H1 (cell line): ENCODE measurements around the gene PDE4D. TPM values are rescaled to one million over a fixed set of nuclear protein-coding genes. Genes with fewer than 3 reads are reported as not detected.

Experiments used
- CTCF ChIA-PET: fragments of 300-600 bp; sonication (Branson Sonifier 250); formaldehyde crosslinking; loops from one replicate; lab custom pipeline; 2021; ENCODE audit not compliant: partially characterized antibody; lab: Charles Lee
- POLR2A ChIA-PET: fragments of 300-600 bp; sonication (Branson Sonifier 250); formaldehyde crosslinking; loops from one replicate; lab custom pipeline; 2021; ENCODE audit warnings: inconsistent platforms; ENCODE audit not compliant: partially characterized antibody; lab: Charles Lee
- DNase-seq, 2 experiments: peaks; one replicate each; pipeline versions ENCODE4 v3.0.0 to v3.0.0-alpha.2; 2010 to 2022; ENCODE audit warnings: low spot score in 2 of 2, low read depth in 1 of 2, mixed read lengths in 1 of 2
- FAIRE-seq: peaks from 2 replicates; lab custom pipeline; 2011; peaks lifted over from hg19 to GRCh38; lab: Jason Lieb, UNC
- H2AFZ ChIP-seq: 2 replicates; pipeline ENCODE4 v1.8.1; 2012; ENCODE audit warnings: low read length, inconsistent platforms
- H2AK5ac ChIP-seq: 2 replicates; pipeline ENCODE4 v1.6.1; 2013; ENCODE audit warnings: low read depth, low read length
- H2BK120ac ChIP-seq: replicated peaks from 2 replicates; pipeline ENCODE3; 2013; ENCODE audit warnings: low read depth, low read length, inconsistent platforms
- H2BK12ac ChIP-seq: 2 replicates; pipeline ENCODE4 v1.6.1; 2013; ENCODE audit warnings: low read depth, low read length
- H2BK15ac ChIP-seq: 2 replicates; pipeline ENCODE4 v1.6.1; 2013; ENCODE audit warnings: low read length
- H2BK20ac ChIP-seq: 2 replicates; pipeline ENCODE4 v1.6.1; 2013; ENCODE audit warnings: low read length
- H2BK5ac ChIP-seq: 2 replicates; pipeline ENCODE4 v1.6.1; 2013; ENCODE audit warnings: low read depth, low read length
- H3K14ac ChIP-seq: 2 replicates; pipeline ENCODE4 v1.6.1; 2013; ENCODE audit warnings: inconsistent platforms; ENCODE audit not compliant: insufficient read length
- H3K18ac ChIP-seq: 2 replicates; pipeline ENCODE4 v1.6.1; 2013; ENCODE audit warnings: low read length; ENCODE audit errors: extremely low read depth
- H3K23ac ChIP-seq: 2 replicates; pipeline ENCODE4 v1.6.1; 2013; ENCODE audit warnings: inconsistent platforms; ENCODE audit not compliant: insufficient read length
- H3K23me2 ChIP-seq: 2 replicates; pipeline ENCODE4 v1.6.1; 2013; ENCODE audit warnings: low read depth, low read length
- H3K27ac ChIP-seq: 2 replicates; pipeline ENCODE4 v1.6.1; 2011; ENCODE audit warnings: low read depth, low read length, inconsistent platforms
- H3K27me3 ChIP-seq, 4 experiments: replicated peaks in 1 of 4; 1 replicate in 1 of 4; 2 replicates in 3 of 4; pipeline versions ENCODE4 v1.6.1 to v1.8.1; 2011 to 2013; ENCODE audit warnings: low read length in 3 of 4, mild to moderate bottlenecking in 3 of 4, inconsistent platforms in 2 of 4, mixed read lengths in 2 of 4, moderate library complexity in 1 of 4; ENCODE audit not compliant: control insufficient read depth in 3 of 4, insufficient read depth in 3 of 4; ENCODE audit errors: extremely low read depth in 1 of 4
- H3K36me3 ChIP-seq, 4 experiments: 2 replicates each; pipeline versions ENCODE4 v1.6.1 to v1.8.1; 2011 to 2013; ENCODE audit warnings: mild to moderate bottlenecking in 4 of 4, low read length in 3 of 4, moderate library complexity in 2 of 4, control low read depth in 1 of 4, inconsistent platforms in 1 of 4; ENCODE audit not compliant: insufficient read depth in 4 of 4, control insufficient read depth in 2 of 4
- H3K4ac ChIP-seq: replicated peaks from 2 replicates; pipeline ENCODE3; 2013; ENCODE audit warnings: low read length, low read depth, mixed read lengths, inconsistent platforms; ENCODE audit not compliant: insufficient read length
- H3K4me1 ChIP-seq, 4 experiments: replicated peaks in 1 of 4; 1 replicate in 1 of 4; 2 replicates in 3 of 4; pipeline versions ENCODE4 v1.6.1 to v1.8.1; 2011 to 2013; ENCODE audit warnings: low read length in 3 of 4, inconsistent platforms in 2 of 4, mixed read lengths in 1 of 4; ENCODE audit not compliant: insufficient read depth in 4 of 4, control insufficient read depth in 3 of 4
- H3K4me2 ChIP-seq, 2 experiments: 2 replicates each; pipeline versions ENCODE4 v1.6.1 to v1.8.1; 2011 to 2013; ENCODE audit warnings: low read depth in 2 of 2, low read length in 2 of 2, control low read depth in 1 of 2, inconsistent platforms in 1 of 2, mild to moderate bottlenecking in 1 of 2; ENCODE audit not compliant: insufficient read depth in 1 of 2
- H3K4me3 ChIP-seq, 4 experiments: fragments of 200-600, 300-600 bp in 1 of 4; sonication (generic), shearing (Covaris generic), sonication (Bioruptor Twin) in 1 of 4; 2 replicates each; pipeline versions ENCODE4 v1.5.1 to v1.8.1; 2011 to 2016; ENCODE audit warnings: low read length in 4 of 4, low read depth in 3 of 4, control low read depth in 2 of 4, inconsistent platforms in 2 of 4, mild to moderate bottlenecking in 2 of 4, mixed read lengths in 1 of 4, moderate library complexity in 1 of 4; ENCODE audit not compliant: insufficient read depth in 2 of 4; ENCODE audit errors: extremely low read depth in 1 of 4
- H3K56ac ChIP-seq: replicated peaks from 2 replicates; pipeline ENCODE3; 2013; ENCODE audit warnings: low read depth, mild to moderate bottlenecking, mixed read lengths, low read length, inconsistent platforms; ENCODE audit not compliant: insufficient read length
- H3K79me1 ChIP-seq: 2 replicates; pipeline ENCODE4 v1.6.1; 2013; ENCODE audit warnings: low read depth, low read length, control low read depth
- H3K79me2 ChIP-seq, 2 experiments: 2 replicates each; pipeline versions ENCODE4 v1.6.1 to v1.8.1; 2012 to 2013; ENCODE audit warnings: low read length in 2 of 2, mild to moderate bottlenecking in 2 of 2, inconsistent platforms in 1 of 2; ENCODE audit not compliant: insufficient read depth in 2 of 2, control insufficient read depth in 1 of 2
- H3K9ac ChIP-seq, 4 experiments: replicated peaks in 1 of 4; 1 replicate in 1 of 4; 2 replicates in 3 of 4; pipeline versions ENCODE4 v1.6.1 to v1.8.1; 2011 to 2013; ENCODE audit warnings: low read depth in 3 of 4, low read length in 3 of 4, control low read depth in 2 of 4, mild to moderate bottlenecking in 2 of 4, moderate library complexity in 2 of 4, inconsistent platforms in 1 of 4; ENCODE audit errors: extremely low read depth in 1 of 4
- H3K9me3 ChIP-seq, 2 experiments: 2 replicates each; pipeline versions ENCODE4 v1.6.1 to v1.8.1; 2012 to 2013; ENCODE audit warnings: mild to moderate bottlenecking in 2 of 2, moderate library complexity in 2 of 2, control low read depth in 1 of 2, inconsistent platforms in 1 of 2, low read depth in 1 of 2, low read length in 1 of 2, mixed read lengths in 1 of 2; ENCODE audit not compliant: insufficient read depth in 2 of 2
- H4K20me1 ChIP-seq, 2 experiments: replicated peaks in 1 of 2; 2 replicates each; pipeline versions ENCODE3 to v1.8.1; 2011 to 2013; ENCODE audit warnings: inconsistent platforms in 2 of 2, low read length in 2 of 2, mild to moderate bottlenecking in 1 of 2; ENCODE audit not compliant: insufficient read depth in 2 of 2, control insufficient read depth in 1 of 2
- H4K5ac ChIP-seq: 2 replicates; pipeline ENCODE4 v1.6.1; 2013; ENCODE audit warnings: low read length, low read depth, mixed read lengths, inconsistent platforms; ENCODE audit not compliant: insufficient read length
- H4K8ac ChIP-seq: 2 replicates; pipeline ENCODE4 v1.8.0; 2013; ENCODE audit warnings: mild to moderate bottlenecking, moderate library complexity, low read length, inconsistent platforms; ENCODE audit not compliant: insufficient read depth; ENCODE audit errors: extremely low read depth
- H4K91ac ChIP-seq: replicated peaks from 2 replicates; pipeline ENCODE3; 2013; ENCODE audit warnings: low read length, mixed read lengths, inconsistent platforms; ENCODE audit not compliant: insufficient read length
- BRCA1 ChIP-seq: IDR thresholded peaks from 2 replicates; pipeline ENCODE4 v1.6.1; 2012; ENCODE audit warnings: low read depth, low read length, improper control_type of control experiment
- CBX5 ChIP-seq: fragments of 300-800, 300-1000 bp; sonication (generic); IDR thresholded peaks from 2 replicates; pipeline ENCODE4 v1.7.1; 2016; ENCODE audit warnings: antibody characterized with exemption, low read length, low read depth
- CHD2 ChIP-seq: IDR thresholded peaks from 2 replicates; pipeline ENCODE4 v1.6.1; 2012; ENCODE audit warnings: low read length, improper control_type of control experiment
- EGR1 ChIP-seq: IDR thresholded peaks from 2 replicates; pipeline ENCODE4 v1.6.1; 2011; ENCODE audit warnings: low read depth, low read length, borderline replicate concordance
- HDAC6 ChIP-seq: IDR thresholded peaks from one replicate; pipeline ENCODE4 v1.7.1; 2012; ENCODE audit warnings: low read depth, mild to moderate bottlenecking, inconsistent platforms, low read length, moderate library complexity
- KDM1A ChIP-seq: fragments of 200-600, 300-600 bp; sonication (generic); IDR thresholded peaks from 2 replicates; pipeline ENCODE4 v1.7.1; 2016; ENCODE audit warnings: mild to moderate bottlenecking, low read length, borderline replicate concordance
- WGBS, 2 experiments: shearing (Covaris generic) in 1 of 2; methylation state at CpG; one replicate each; pipeline versions ENCODE4 v1.1.6 to v1.1.7; 2013 to 2015; ENCODE audit warnings: low lambda C conversion rate in 2 of 2, mixed read lengths in 2 of 2, inconsistent platforms in 1 of 2, low coverage in 1 of 2, missing lambda C conversion rate in 1 of 2; ENCODE audit not compliant: insufficient replicate concordance in 2 of 2, insufficient coverage in 1 of 2, insufficient read length in 1 of 2; ENCODE audit errors: extremely low coverage in 1 of 2, missing lambda C conversion rate in 1 of 2; 5-methylcytosine and 5-hydroxymethylcytosine counted together
- polyA plus RNA-seq, 7 experiments: library from polyadenylated mRNA; depleted of rRNA in 3 of 7; stranded (reverse) in 5 of 7; unstranded in 2 of 7; fragments of >200 nt in 5 of 7; fragments of 200-250 nt in 2 of 7; gene quantifications; 1 replicate in 5 of 7; 2 replicates in 1 of 7; 4 replicates in 1 of 7; pipeline versions ENCODE4 v1.2.1 to v1.2.3, GENCODE V29; 2011 to 2013; ENCODE audit warnings: missing spikeins in 2 of 7, mixed read lengths in 2 of 7
- total RNA-seq: library from RNA; stranded (reverse); fragmentation: NEBNext Ultra II Directional; extraction: Animal tissue kit (Norgen Biotek cat#: 25700); gene quantifications from 2 replicates; pipeline ENCODE4 v1.2.1, GENCODE V29; 2021

PDE4D gene
- total and polyA plus RNA-seq, 2 of the 8 experiments (the other 6 are each of a cell fraction or from before 2014, with no cell fraction given): 2.3 to 3.7 TPM

DNA sequence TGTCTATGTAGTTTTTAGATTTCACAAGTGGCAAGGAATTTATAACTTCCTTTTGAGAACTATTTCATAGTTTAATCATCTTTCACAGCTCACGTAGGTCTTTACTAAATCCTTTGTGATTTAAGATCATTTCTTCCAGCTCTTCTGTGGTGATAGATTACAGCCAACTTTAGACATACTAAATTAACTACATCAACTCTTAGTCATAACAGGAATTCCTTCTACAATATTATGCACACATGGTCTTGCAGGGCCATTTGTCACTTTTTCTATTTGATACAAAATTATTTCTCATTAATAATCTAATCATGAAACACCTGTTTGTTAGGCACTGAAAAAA is 208.4 kb downstream of the PDE4D start:
- no peak overlapping the region for H2BK20ac ChIP-seq
- no peak overlapping the region for H3K4ac ChIP-seq
- no peaks in the 10 kb centered on the region for H4K20me1 ChIP-seq
- CTCF ChIA-PET: interaction anchor here (1.1 to 2.1 kb wide), 3 partner anchors 12 to 179 kb away, joined by 4 to 12 read pairs (median 4); no protein-coding TSS in a partner anchor
- POLR2A ChIA-PET: no interaction called here
- no peak overlapping the region for H2BK12ac ChIP-seq
- H3K23ac ChIP-seq: no peak overlapping the region
- H2BK120ac ChIP-seq: no peak overlapping the region
- H4K91ac ChIP-seq: no peak overlapping the region
- H2BK5ac ChIP-seq: no peak overlapping the region
- 94% methylated on average over 1 of the region's 1 CpG; no CpG with 5 or more reads in 1 of the 2 experiments for WGBS, 2 experiments
- H3K79me1 ChIP-seq: no peaks in the 10 kb centered on the region
- no peaks in the 10 kb centered on the region for H3K23me2 ChIP-seq
- no peaks in the 10 kb centered on the region for H3K9me3 ChIP-seq
- H3K36me3 ChIP-seq: no peaks in the 10 kb centered on the region
- H2AFZ ChIP-seq: no peak overlapping the region
- peaks cover 0 to 3% (median 0%) of the 10 kb centered on the region in 4 experiments; a peak in 1 of 7 replicates for H3K4me1 ChIP-seq
- no peak overlapping the region for H3K18ac ChIP-seq
- no peak overlapping the region for H3K9ac ChIP-seq
- no peak for TF ChIP-seq HDAC6
- no peak for TF ChIP-seq BRCA1
- TF ChIP-seq CHD2: no peak
- no peak for TF ChIP-seq CBX5
- TF ChIP-seq EGR1: no peak
- no peak for TF ChIP-seq KDM1A
- no peak overlapping the region for H4K5ac ChIP-seq
- H2BK15ac ChIP-seq: no peak overlapping the region
- H3K56ac ChIP-seq: no peak overlapping the region
- no peak overlapping the region for H2AK5ac ChIP-seq
- no peak overlapping the region for H4K8ac ChIP-seq
- H3K27me3 ChIP-seq: no peaks in the 10 kb centered on the region
- no peak overlapping the region for H3K4me2 ChIP-seq
- no peaks in the 10 kb centered on the region for H3K79me2 ChIP-seq
- no peak overlapping the region for H3K4me3 ChIP-seq
- H3K27ac ChIP-seq: no peak overlapping the region
- no peak overlapping the region for H3K14ac ChIP-seq
- FAIRE-seq (no peak), DNase-seq (no peak)
